TTC549 (cell line): ENCODE results near the gene CHSY3.

ENCODE experiments used
- FAIRE-seq: peaks from 2 replicates; lab custom pipeline; 2012; peaks lifted over from hg19 to GRCh38; lab: Jason Lieb, UNC

The CHSY3 gene

DNA sequence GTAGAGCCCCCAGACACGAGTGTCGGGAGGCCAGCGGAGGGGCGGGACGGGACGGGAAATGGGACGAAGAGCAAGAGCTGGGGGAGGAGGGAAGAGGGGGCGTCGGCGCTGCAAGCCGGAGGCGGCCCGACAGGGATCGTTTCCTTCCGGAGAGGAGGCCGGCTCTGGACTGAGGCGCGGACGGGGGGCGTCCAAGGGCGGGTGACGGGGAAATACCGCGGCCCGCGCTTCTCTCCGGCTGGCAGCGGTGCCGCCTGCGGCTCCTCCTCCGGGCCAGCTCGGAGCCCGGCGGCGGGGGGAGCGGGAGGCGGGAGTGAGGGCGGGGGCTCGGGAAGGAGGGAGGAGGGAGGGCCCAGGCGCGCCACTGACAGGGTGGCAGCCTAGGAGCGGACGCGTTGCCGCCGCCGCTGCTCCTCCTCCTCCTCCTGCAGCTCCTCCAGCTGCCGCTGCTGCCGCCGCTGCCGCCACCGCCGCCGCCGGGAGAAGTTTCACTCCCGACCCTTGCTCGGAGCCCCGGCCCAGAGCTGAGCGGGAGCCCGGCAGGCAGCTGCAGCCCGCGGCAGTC, at the start of gene CHSY3:
Gene CHSY3, plus strand, starts transcription at position 364 of the 565 bp plus-strand sequence.
- FAIRE-seq: no peak

DNA sequence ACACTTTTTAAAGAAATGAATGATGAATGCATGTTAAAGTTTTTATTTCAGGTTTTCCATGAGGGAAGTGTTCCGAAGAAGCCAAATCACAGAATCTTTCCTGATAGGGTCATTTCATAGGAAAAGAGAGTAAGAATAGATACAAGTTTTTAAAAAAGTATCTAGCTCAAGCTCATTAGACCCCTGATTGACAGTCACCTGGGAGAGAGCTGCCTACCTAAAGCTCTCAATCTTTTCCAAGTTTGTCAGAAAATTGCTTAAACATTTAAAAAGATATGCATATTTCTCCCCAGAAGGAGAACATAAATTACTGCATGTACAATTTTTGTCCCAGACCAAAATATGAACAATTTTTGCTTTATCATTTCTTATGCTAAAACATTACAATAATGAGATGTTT, 47.9 kb upstream of the CHSY3 start:
- no peak for FAIRE-seq

DNA sequence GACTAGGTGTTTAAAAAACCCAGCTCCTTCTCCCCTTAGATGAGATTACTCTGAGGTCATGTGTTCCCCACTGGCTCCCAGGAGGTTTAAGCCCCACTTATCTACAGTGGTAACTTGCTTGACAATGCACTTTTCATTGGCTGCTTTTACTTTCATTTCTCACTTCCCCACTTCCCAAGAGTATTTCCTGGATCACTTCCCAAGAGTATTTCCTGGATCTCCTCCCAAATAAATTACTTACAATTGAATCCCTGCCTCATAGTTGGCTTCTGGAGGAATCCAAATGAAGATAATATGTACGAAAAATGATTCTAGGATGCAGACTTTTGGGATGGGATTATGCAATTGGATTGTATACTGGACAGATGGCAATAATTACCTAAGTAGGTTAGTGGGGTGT, 47.1 kb upstream of the CHSY3 start:
- no peak for FAIRE-seq

DNA sequence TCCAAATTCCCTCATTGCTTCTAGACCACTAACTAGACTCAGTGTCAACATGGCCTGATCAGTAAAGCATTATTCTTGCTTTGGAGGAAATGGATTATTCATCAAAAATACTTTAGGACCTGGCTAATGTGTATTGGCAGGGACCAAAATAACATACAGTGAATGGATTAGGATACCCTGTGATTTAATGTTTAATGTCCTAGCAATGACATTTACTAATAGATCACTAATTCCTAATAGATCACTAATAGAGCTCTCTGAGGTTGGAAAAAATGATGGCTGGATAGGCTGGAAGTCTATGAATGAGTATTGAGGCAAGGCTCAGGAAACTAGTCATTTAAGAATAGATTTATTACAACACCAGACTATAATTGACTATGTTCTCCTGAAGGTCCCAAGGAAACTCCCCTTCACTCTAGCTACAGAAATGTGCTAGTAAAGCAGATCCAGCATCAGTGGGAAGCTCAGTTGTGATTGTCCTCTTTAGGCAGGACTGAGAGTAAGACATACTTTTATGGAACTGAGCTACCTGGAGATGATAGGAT, 46.1 kb upstream of the CHSY3 start:
- FAIRE-seq: no peak

DNA sequence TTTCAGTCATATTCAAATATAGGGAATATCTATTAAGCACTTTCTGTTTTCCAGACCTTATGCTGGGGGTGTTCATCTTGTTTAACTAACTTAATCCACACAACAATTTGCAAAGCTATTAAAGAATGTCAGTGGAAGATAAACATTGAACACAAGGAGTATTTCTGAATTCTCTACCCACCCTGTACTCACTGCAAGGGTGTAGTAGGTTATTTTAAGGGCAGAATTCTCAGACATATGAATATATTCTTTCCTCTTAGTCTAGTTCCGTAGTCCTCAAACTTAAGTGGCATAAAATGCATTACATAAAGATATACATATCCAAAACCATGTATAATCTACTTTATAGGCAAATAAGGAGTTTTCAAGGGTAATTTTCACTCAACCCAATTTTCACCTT, 19.9 kb upstream of the CHSY3 start:
- FAIRE-seq: no peak

DNA sequence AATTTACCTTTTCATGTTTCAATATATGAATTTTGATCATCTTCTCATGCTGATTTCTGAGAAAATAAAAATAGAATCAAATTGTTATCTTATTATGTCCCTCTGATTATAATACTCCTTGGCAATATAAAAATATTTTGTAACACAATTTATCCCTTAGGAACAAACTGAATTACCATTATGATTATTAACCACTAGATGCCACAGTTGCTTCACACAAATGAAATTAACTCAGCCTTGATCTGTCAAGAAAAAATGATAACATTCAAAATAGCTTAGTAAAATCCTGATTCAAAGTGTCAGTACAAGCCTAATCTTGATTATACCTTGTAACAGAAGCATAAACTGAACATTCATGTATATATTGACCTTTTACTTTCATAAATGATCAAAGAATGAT, 4.8 kb upstream of the CHSY3 start:
- no peak for FAIRE-seq

DNA sequence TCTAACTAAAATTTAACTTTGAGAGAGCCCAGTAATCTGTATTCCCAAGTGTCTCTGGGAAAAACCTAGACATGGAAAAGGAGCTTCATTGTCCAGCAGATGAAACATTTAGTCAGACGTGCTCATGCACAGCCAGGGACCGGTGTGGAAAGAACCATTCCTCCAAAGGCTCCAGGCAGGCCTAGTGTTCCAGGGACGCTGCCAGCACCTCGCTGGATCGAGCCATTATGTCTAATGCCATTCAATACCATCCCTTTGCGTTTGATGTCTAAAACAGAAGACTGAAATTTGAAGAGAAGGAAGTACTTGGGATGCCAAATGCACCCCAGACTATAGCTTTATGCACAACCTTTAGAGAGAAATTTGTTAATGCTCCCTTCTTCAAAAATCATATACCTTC, 1.4 kb upstream of the CHSY3 start:
- no peak for FAIRE-seq

DNA sequence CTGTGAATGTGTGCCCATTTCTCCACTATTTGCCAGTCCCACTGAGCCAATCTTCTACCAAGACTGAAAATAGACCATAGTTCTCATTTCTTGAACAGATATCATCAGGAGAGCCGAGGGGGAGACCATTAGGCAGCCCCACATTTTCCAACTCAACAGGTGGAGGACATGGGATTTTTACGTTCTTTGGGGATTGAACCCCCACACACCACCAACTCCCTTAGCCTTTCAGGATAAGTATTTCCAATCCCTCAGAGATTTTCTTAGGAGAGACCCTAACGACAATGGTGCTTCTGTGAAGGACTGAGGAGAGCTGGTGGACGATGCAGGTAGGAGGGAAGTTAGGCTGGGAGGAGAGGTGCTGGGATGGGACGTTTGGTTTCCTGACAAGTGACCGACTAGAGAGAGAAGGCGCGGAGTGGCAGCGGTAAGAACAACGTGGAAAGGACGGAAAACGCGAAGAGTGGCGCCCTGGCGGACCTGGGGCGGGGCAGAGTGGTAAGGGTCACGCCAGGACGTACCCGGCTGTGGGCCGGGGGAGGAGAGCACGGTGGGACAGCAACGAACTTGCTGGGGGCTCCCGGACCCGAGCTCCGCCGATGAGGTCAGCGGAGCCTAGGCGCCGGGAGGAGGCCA, 681 bp upstream of the CHSY3 start:
- no peak for FAIRE-seq

DNA sequence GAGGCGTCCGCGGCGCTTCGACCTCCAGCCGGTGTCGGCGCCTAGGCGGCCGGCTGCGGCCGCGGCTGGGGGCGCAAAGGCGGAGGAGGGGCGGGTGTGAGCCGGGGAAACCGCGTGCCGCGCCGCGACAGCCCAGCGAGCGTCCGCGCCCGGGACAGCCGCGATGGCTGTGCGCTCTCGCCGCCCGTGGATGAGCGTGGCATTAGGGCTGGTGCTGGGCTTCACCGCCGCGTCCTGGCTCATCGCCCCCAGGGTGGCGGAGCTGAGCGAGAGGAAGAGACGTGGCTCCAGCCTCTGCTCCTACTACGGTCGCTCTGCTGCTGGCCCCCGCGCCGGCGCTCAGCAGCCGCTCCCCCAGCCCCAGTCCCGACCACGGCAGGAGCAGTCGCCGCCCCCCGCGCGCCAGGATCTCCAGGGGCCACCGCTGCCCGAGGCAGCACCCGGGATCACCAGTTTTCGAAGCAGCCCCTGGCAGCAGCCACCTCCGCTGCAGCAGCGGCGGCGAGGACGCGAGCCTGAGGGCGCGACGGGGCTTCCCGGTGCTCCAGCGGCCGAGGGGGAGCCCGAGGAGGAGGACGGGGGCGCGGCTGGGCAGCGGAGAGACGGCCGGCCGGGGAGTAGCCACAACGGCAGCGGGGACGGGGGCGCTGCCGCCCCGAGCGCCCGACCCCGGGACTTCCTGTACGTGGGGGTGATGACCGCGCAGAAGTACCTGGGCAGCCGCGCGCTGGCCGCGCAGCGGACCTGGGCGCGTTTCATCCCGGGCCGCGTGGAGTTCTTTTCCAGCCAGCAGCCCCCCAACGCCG, 605 bp downstream of the CHSY3 start:
- FAIRE-seq: no peak

DNA sequence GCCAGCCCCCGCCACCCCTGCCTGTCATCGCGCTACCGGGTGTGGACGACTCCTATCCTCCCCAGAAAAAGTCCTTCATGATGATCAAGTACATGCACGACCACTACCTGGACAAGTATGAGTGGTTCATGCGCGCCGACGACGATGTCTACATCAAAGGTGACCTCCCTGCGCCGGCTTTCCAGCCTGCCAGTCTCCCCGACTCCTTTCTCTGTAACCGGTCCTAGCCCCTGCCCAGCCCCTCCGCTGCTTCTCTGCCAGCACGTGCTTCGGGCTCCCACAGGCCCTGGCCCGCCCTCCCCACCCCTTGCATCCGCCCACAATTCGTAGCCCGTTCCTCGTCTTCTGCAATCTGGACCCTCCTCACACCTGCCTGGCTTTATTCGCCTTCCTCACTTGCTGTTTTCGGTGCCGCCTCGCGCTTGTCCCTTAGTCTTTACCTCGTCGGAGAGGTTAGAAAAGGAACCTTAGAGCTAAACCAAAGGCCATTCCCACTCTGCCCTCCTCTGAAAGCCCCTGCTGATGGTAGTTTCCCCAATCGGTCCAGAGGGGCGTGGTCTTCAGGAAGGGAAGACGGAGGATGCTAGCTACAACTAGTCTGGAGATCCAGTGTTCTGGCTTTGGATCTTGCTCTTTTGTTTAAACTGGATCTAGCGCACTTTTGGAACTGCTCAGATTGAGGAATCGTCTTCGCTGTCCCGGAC, 1.4 kb downstream of the CHSY3 start:
- no peak for FAIRE-seq

DNA sequence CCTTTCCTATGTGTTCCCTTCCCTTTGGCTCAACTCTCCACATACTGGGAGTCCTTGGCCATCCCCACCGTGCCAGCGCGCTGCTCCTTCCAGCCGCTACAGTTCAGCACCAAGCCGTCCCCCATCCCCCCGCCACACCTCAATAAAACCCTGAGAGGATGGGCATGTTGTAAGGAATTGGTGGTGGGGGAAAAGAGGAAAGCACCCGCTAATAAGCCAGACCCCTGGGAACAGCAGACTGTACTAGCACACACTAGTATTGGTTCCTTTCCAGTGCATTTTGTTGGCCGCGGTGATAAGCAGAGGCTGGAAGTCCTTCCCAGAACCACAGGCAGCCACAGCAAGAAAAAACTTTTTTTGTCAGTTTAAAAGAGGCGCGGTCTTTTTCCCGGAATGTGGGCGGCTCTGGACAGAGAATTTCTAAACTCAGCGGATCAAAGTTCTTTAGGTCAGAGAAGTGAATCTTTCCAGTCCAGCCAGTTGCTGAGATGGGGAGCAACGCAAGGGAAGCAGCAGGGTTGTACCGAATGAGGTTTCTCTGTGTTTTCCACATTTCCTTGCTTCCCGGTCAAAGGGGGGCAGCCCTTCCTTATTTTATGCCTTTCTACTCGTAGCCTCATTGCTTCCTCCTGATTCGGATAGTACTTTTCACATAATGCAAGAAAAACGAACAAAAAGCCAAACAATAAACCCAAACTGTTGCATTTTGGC, 2.1 kb downstream of the CHSY3 start:
- no peak for FAIRE-seq

DNA sequence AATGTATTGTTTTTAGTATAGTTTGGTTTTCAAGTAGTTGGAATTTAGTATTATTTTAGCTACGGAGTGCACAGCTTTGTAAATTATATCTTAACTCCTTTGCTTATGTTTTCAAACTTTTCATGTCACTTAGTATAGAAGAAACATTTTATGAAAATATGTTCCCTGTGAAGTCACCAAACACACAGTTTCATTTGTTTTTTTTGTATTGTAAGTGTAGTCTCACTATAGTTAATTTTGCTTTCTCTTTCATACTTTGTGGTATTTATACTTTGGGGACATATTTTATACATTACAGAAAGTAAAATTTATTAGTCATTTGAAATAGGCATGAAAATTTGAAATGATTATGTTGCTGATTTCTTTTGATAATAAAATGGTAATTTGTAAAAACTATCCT, 5.0 kb downstream of the CHSY3 start:
- FAIRE-seq: no peak

DNA sequence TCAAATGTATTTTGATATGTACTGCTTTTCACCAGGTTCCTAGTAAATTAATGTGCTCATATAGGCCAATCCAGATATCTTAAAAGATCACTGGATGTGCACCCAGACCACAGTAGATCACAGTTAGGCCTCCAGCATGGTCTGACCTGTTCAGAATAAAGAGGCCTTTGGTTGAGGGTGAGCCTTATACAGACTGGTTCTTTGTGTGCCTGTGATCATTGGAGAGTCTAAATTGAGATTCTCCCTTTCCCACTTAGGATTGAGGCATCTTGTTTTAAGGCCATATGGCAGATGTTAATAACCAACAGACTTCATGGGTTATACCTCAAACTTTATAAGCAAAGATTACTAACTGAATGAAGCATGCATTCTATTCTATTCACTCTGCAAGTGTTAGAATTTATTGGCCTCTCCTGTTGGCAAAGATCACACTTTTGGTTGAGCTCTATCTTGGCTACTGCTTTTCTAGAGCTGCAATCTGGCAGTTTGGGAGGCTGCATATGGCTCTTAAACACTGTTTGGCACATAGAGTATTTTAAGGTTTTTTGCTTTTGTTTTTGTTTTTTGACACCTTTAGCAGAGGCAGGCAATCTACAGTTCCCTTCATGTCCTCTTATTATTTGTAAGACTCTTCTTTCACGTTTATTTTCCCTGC, 8.5 kb downstream of the CHSY3 start:
- FAIRE-seq: no peak

DNA sequence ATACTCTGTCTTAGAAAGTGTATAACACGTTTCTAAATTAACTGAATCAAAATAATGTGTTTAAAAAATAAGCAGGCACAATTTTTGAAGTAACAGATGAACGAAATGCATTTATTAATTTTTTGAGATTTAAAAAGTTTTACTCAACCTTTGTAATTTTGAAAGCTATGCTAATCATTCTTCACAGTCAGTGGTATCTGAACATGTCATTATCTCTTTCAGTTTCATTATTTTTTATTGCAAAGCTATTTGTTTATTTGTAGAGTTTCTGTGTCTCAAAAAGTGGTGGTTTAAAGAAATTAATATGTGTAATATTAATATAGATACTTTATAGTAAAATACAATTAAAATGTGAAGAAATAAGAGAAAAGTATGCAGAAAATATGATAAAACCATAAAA, 11.2 kb downstream of the CHSY3 start:
- no peak for FAIRE-seq

DNA sequence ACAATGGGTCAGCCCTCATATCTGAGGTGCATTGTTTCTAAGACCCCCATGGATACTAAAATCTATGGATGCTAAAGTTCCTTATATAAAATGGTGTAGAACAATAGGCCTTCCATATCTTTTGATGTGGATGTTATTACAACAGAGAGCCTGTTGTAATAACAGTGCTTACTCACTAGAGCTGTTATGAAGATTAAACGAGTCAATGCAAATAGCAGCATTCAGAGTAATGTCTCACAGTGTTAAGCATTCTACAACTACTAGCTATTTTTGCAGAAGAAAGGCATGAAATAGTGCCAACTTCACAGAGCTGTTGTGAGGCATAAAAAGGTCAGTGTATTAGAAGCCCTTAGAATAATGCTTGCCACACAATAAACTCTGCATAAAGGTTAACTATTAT, 13.0 kb downstream of the CHSY3 start:
- FAIRE-seq: no peak

DNA sequence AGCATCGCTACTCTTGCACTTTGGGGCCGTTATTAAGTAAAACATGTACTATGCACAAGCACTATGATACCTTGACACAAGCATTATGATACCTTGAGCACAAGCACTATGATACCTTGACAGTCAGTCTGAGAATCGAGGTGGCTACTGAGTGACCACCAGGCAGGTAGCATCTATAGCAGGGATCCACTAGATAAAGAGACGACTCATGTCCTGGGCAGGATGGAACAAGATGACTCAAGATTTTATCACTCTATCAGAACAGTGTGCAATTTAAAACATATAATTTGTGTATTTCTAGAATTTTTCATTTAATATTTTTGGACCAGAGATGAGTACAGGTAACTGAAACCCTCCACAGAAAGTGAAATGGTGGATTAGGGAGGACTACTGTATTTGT, 16.9 kb downstream of the CHSY3 start:
- no peak for FAIRE-seq

DNA sequence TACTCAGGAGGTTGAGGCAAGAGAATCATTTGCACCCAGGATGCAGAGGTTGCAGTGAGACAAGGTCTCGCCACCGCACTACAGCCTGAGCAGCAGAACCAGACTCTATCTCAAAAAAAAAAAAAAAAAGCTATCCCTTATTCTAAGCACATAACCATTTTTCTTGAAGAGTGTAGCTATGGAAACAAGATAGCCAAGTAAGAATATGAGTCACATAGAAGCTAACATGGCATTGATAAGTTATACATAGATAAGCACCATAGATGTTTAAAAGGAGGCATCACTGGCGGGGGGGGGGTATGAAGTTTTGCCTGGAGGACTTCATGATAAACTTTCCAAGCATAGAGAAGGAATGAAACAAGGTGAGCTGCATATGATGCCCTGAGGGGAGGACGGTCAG, 26.0 kb downstream of the CHSY3 start:
- FAIRE-seq: no peak

DNA sequence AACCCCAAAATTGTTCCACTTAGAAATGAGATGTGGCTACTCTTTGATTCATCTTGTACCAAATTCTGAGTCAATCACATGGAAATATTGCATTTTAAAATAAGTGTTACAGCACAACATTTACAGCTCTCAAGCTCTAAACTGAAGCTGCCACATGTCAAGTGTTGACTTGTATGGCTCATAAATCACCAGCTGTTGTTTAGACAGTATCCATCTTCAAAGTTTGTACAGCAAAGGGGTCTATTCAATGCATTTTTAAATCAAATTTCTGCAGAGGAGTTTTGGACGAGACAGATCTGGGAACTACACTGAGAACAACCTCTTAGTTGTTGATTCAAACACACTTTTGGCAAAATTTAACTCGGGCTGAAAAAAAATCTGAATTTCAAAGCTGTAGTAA, 31.4 kb downstream of the CHSY3 start:
- no peak for FAIRE-seq

DNA sequence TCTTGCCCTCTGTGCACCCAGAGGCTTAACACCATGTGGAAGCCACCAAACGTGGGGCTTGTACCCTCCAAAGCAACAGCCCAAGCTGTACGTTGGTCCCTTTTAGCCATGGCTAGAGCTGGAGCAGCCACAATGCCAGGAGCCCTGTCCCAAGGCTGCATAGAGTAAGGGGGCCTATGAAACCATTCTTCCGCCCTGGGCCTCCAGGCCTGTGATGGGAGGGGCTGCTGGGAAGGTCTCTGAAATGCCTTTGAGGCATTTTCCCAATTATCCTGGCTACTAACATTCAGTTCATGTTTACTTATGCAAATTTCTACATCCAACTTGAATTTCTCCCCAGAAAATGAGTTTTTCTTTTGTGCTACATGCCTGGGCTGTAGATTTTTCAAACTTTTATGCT, 33.8 kb downstream of the CHSY3 start:
- no peak for FAIRE-seq

DNA sequence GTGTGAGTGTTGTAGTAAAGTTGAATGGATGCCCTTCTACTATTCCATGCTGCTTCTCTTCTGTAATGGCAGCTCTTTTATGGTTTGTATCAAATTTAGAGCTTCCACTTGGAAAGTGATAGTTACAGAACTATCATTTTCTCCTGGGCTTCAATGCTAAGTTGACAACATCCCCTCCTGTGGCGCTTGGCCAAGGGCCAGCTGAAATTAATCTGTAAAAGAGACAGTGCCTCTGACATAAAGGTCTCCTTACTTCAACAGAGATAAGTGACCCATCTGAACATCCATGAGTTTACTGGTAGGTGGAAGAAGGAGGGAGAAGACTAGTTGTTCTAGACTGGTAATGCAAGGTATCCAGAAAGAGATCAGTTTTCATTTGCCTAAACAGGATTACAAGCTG, 39.7 kb downstream of the CHSY3 start:
- FAIRE-seq: no peak

DNA sequence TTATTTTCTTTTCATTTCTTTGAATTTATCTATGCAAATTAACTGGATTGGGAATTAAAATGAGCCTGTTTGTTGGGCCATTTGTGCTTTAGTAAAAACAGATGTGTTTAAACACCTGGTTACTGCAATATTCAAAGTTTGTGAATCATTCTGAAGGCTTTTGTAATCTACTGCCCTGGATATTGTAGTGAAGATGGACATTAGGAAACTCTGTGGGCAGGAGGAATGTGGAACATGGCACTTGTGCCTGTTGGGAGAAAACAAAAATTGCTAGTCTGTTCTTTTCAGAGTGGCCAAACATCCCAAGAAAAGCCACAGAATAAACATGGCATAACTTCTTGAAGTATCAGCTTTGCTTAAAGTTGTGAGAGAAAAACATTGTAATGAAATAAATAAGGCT, 40.8 kb downstream of the CHSY3 start:
- no peak for FAIRE-seq

DNA sequence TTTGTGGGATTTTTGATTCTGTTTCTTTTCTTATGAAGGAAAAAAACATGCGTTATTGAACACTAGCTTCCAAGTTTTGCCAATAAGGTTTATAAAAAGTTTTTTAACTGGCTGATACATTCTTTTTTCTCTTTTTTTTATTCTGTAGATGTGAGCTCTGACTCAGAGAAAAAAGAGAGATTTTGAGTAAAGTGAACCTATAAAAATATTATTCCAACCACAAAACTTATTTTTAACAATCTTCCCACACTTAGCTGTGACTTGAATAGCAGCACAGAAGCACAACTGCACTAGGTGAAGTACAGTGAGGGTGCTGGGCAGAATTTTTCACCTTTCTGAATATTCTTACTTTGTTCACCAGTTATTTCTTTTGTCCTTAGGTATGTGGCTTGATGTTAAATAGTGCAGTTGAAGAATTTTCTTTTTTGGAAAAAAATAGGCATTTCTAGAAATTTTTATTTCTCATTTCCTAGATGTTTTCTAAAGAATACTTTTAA, 41.6 kb downstream of the CHSY3 start:
- FAIRE-seq: no peak
